ENCODE results near the gene NUP188.
"Not testable (repeated sequence)": the region's sequence is repeated elsewhere in the genome, so short reads cannot be mapped to it uniquely, and the experiment has no call there.

The NUP188 gene

GRCh38 chr9:128944966-128945365 is 2.5 kb upstream of the NUP188 start:
- not testable (repeated sequence) for DNase-seq

- DNase-seq = no peak
These were observed 1.5 kb upstream of the NUP188 start for GRCh38 chr9:128945798-128946501.

- no peak for DNase-seq
These were observed 775 bp upstream of the NUP188 start for GRCh38 chr9:128946571-128947276.

GRCh38 chr9:128947277-128947526 is 297 bp upstream of the NUP188 start:
- no peak for DNase-seq

- DNase-seq = not testable (repeated sequence)
These were observed 13.9 kb downstream of the NUP188 start for GRCh38 chr9:128961403-128961802.

- DNase-seq = no peak
These were observed 22.0 kb downstream of the NUP188 start for GRCh38 chr9:128969491-128969890.

- DNase-seq = peak; percentile 28
These were observed 25.5 kb downstream of the NUP188 start for GRCh38 chr9:128972956-128973355.

- no peak for DNase-seq
These were observed 31.6 kb downstream of the NUP188 start for GRCh38 chr9:128979111-128979510.

GRCh38 chr9:128983536-128983935 is 36.0 kb downstream of the NUP188 start:
- no peak for DNase-seq

- DNase-seq = no peak
These were observed 39.2 kb downstream of the NUP188 start for GRCh38 chr9:128986671-128987070.

GRCh38 chr9:128987805-128988204 is 40.3 kb downstream of the NUP188 start:
- no peak for DNase-seq

- DNase-seq = no peak
These were observed 45.5 kb downstream of the NUP188 start for GRCh38 chr9:128992995-128993394.

- DNase-seq = no peak
These were observed 48.3 kb downstream of the NUP188 start for GRCh38 chr9:128995791-128996190.

- no peak for DNase-seq
These were observed 51.0 kb downstream of the NUP188 start for GRCh38 chr9:128998462-128998861.

GRCh38 chr9:128999581-129000206 is 52.2 kb downstream of the NUP188 start:
- DNase-seq = no peak

GRCh38 chr9:129001504-129002325 is 54.2 kb downstream of the NUP188 start:
- no peak for DNase-seq

GRCh38 chr9:129002992-129003391 is 55.5 kb downstream of the NUP188 start:
- no peak for DNase-seq

GRCh38 chr9:129004173-129004572 is 56.7 kb downstream of the NUP188 start:
- DNase-seq = not testable (repeated sequence)

- no peak for DNase-seq
These were observed 58.0 kb downstream of the NUP188 start for GRCh38 chr9:129005336-129005997.

- DNase-seq = no peak
These were observed 59.0 kb downstream of the NUP188 start for GRCh38 chr9:129006328-129007034.

- DNase-seq = no peak
These were observed 59.7 kb downstream of the NUP188 start for GRCh38 chr9:129007035-129007765.

All from activated CD8-positive, alpha-beta memory T cell treated with anti-CD3 and anti-CD28 coated beads for 24 hours (primary cell).